Left renal cortex interstitium (tissue), 4 donors: Measurements from ENCODE around the gene FCN3. TPM values are rescaled to one million over a fixed set of nuclear protein-coding genes. Genes with fewer than 3 reads are reported as not detected.
"Not testable (repeated sequence)": the region's sequence is repeated elsewhere in the genome, so short reads cannot be mapped to it uniquely, and the experiment has no call there.

Experiments
- DNase-seq, 4 donors: peaks; one replicate each; pipeline ENCODE4 v3.0.0-alpha.2; 2013; ENCODE audit warnings: low read depth in 4 of 4, low spot score in 2 of 4, missing footprints in 1 of 4
- polyA plus RNA-seq, 4 donors: library from polyadenylated mRNA; unstranded; fragments of 120-200 nt; gene quantifications; one replicate each; pipeline ENCODE4 v1.2.1, GENCODE V29; 2013; ENCODE audit not compliant: insufficient read length in 4 of 4

The FCN3 gene
- 1 to 10 TPM; 1.4 to 3.1 (median 2.4) TPM for polyA plus RNA-seq

GRCh38 chr1:27374362-27375086, at the start of gene FCN3:
Gene FCN3 (minus strand): TSS chr1:27374824. CDS start chr1:27374818, 6 bp downstream.
- DNase-seq = no peak

- DNase-seq = no peak
Observed at GRCh38 chr1:27423709-27424108, 49.1 kb upstream of the FCN3 start.

- DNase-seq = peak in 1 of 4 donors; percentile 58
Observed at GRCh38 chr1:27418326-27419185, 43.9 kb upstream of the FCN3 start.

- no peak for DNase-seq
Observed at GRCh38 chr1:27417713-27418112, 43.1 kb upstream of the FCN3 start.

GRCh38 chr1:27416387-27417111, 41.9 kb upstream of the FCN3 start:
- DNase-seq = no peak

GRCh38 chr1:27414091-27414490, 39.5 kb upstream of the FCN3 start:
- DNase-seq = no peak

GRCh38 chr1:27413004-27413403, 38.4 kb upstream of the FCN3 start:
- DNase-seq = no peak

- DNase-seq = no peak
Observed at GRCh38 chr1:27412502-27412901, 37.9 kb upstream of the FCN3 start.

GRCh38 chr1:27410709-27411108, 36.1 kb upstream of the FCN3 start:
- DNase-seq = no peak

GRCh38 chr1:27409669-27410068, 35.0 kb upstream of the FCN3 start:
- DNase-seq = no peak

GRCh38 chr1:27408151-27408550, 33.5 kb upstream of the FCN3 start:
- DNase-seq = no peak

GRCh38 chr1:27406791-27407190, 32.2 kb upstream of the FCN3 start:
- DNase-seq = not testable (repeated sequence)

GRCh38 chr1:27406362-27406680, 31.7 kb upstream of the FCN3 start:
- DNase-seq = no peak

- not testable (repeated sequence) for DNase-seq
Observed at GRCh38 chr1:27405598-27406361, 31.2 kb upstream of the FCN3 start.

GRCh38 chr1:27405074-27405473, 30.4 kb upstream of the FCN3 start:
- DNase-seq = no peak

- no peak for DNase-seq
Observed at GRCh38 chr1:27403931-27404330, 29.3 kb upstream of the FCN3 start.

GRCh38 chr1:27403065-27403726, 28.6 kb upstream of the FCN3 start:
- DNase-seq = no peak

- DNase-seq = no peak
Observed at GRCh38 chr1:27402349-27402754, 27.7 kb upstream of the FCN3 start.

GRCh38 chr1:27400963-27401341, 26.3 kb upstream of the FCN3 start:
- no peak for DNase-seq
